Eye (tissue), 1 donor: ENCODE results near the gene TEX48.

Source experiments
- DNase-seq: peaks from one replicate; pipeline ENCODE4 v3.0.0-alpha.2; 2015

The TEX48 gene

DNA sequence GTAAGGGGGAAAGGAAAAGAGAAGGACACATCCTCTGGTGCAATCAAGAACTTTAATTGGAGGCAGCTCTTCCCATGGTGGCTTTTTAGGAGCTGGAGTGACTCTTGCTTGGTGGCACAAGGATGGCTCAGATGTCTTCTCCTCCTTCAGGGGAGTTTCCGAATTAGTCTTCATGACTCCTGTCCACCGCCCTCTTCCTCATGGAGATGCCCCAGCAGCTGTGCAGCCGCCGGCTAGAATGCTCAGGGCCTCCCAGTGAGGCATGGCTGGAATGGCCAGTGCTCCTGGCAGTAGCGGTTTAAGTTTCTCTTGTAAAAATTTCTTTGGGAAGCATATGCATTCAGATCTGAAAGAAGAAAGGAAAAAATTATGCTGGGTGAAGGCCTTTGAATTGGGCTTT lies 15.6 kb downstream of the TEX48 start:
- DNase-seq = no peak

DNA sequence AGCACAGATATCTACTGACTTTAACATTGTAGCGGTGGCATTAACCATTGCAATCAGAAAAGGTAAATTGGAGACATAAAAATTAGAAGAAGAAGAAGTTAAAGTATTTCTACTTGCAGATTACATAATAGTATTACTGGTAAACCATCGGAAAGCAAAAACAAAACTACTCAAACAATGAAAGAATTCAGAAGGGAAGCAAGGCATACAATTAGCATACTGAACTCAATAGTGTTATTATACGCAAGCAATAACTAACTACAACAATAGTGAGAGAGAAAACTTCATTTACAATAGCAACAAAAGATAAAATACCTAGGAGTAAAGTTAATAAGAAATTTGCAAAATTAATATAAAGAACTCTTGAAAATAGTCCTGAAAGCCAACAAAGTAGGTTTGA lies 17.8 kb downstream of the TEX48 start:
- no peak for DNase-seq

DNA sequence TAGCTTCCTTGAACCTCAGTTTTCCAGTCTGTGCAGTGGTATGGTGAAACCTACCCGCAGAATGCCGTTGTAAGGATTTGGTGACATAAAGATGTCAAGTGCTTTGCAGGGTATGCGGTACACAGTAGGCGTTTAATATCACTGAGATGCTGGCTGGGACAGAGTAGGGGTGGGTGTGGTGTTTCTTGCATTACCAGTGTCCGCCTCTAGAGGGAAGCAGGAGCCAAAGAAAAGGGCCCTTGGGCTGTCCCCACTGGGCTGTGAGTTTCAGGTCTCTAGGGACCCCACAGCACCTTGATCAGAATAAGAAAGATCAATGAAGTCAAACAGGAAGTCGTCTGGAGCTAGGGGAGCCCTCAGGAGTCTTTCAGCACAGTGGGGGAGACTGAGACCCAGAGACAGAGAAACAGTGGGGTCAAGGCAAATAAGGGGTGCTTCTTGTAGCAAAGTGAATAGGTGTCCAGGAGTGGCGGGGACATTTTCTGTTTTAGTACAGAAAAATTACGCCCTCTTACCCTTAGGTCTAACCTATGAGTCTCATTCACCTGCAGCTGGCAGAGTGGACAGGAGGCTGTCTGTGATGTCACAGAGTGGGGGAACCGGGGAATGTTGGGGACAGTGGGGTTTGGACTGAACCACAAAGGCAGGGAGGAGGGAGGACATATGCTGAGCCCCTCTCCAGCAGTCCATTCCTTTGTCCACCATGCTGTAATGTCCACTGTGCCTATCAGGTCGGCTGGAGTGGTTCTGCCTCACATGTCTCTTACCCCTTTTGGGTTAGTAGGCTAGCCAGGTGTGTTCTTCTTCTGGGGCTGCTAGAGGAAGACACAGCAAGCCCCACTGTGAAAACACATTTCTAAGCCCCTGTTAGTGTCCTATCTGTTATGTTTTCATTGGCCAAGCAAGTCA lies 19.7 kb downstream of the TEX48 start:
- DNase-seq = peak; percentile 68

DNA sequence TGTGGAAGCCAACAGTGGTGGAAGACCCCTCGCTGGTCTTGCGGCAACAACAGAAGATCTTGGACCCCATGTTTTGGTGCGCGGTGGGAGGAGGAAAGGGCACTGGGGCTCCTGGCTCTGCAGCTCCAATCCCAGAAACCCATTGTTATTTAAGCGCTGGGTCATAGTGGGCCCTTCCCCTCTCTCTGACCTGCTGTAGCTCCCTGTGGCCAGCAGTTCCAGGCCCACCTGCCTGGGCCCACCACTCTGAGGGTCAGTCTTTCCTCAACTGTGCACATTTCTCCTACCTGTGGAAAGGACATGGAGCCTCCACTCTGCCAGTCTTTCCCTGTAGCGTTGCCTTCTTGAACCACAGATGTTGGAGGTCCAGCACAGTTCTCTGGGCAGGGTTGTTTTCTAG lies 24.3 kb downstream of the TEX48 start, which contains the start of gene TEX53:
TSS of gene TEX53 (minus strand) at position 101 of the 400 bp plus-strand sequence. CDS start at position 70, 31 bp downstream.
- no peak for DNase-seq

DNA sequence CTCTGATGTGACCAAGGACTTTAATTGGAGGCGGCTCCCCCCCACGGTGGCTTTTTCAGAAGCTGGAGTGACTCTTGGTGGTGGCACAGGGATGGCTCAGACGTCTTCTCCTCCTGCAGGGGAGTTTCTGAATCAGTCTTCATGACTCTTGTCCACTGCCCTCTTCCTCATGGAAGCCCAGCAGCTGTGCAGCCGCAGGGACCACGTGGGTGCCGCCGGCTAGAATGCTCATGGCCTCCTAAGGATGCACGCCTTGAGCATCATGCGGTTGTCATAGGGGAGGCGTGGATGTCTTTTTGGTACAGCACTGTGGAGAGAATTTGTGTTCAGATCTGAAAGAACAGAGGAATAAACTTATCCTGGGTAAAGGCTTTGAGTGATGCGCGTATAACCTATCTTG lies 25.7 kb downstream of the TEX48 start:
- no peak for DNase-seq

DNA sequence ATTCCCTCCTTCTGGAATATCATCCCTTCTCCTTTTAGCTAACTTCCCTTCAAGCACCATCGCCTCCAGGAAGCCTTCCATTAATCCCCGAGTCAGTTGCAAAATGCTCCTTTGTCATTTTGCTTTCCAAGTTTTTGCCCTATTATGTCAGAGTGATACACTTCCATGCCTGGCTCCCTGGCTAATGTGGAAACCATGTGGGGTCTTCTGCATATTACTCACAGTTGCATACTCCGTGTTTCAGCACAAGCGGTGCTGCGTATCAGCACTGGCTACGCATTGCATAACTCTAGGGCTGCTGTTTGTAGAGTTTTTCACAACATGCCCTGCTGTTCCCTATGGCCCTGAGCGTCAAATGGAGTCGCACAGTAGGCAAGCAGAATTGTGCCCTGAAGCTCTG lies 26.3 kb downstream of the TEX48 start:
- DNase-seq = no peak

DNA sequence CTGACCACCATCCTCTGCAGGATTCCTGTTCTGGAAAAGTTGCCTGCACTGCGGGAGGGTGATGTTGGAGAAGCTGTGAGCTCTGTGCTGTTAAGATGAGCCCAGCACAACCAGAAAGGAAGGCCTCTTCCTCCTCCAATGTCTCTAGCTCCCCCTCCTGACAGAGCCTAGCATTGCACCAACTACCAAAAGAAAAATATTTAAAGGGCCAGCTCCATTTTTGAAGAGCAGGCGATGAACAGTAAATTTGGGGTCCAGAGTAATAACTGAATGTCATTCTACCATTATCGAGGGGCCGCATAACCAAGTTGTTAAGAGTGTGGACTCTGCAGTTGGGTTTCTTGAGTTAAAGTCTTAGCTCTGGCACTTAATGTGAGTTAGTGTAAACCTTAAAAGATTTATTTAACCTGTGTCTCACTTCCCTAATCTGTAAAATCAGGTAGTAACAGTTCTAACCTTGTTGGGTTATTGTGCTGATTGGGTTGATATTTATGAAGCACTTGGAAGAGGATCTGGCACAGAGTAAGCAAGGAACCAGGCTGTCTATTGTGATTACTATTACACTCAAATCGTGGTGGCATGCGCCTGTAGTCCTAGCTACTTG lies 28.3 kb downstream of the TEX48 start:
- peak; percentile 94 for DNase-seq

DNA sequence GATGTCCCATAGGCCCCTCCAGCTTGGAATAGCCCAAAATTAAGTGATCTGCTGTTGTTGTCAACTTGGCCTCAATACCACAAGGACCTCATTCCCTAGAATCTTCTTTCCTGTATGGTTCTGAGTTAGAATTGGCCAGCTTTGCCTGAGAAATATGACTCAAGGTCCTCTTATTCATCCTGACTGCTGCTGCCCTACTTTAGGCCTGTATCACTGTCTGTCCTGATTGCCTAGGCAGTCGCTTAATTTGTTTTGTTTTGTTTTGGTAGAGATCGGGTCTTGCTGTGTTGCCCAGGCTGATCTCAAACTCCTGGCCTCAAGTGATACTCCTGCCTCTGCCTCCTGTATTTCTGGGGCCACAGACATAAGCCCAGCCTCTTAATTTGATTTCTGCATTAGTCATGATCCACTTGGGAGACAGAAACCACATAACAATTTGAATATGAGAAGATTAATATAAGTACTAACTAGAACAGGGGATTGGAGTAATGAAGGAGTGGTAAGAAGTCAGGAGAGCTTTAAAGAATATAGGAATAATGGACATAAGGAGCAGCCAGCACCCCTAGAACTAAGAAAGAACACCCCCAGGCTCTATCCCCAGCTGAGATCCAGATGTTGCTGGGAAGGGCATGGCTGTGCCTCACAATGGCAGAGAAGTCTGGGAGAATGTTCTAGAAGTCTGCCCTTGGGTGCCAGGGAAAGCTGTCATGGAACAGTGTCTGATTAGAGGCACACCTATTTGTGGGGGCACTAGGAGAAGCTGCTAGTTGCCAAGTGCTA lies 29.0 kb downstream of the TEX48 start:
- no peak for DNase-seq

DNA sequence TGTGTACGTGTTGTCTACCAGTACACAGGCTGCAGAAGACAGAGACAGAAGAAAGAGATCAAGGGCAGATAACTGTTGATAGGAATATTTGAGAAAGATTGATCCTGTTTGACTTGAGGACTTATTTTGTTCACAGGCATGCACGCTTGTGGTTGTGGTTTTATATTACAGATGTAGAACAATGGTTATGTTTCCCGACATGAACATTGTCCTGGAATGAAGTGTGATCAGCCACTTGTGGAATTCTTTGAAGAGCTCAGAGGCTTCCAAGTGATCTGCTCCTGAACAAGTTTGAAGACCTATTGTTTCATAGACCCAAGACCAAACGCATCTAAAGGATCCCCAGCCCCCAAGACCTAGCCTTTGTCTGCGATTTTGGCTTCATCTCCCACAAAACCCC lies 38.1 kb downstream of the TEX48 start:
- DNase-seq = no peak

DNA sequence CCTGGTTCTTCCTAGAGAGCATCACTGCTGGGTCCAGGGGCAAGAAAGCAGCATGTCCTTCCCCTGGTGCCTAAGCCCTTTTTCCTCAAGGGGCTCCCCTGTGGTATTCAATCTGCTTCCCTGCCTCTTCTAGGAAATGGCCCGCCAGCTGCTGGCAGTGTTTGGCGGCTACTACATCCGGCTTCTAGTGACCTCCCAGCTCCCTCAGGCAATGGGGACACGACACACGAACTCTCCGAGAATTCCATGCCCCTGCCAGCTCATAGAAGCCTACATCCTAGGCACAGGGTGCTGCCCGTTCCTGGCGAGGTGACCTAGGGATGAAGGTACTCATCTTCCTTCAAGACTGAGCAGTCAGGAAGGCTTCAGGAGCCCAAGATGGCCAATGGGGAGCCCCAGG lies 39.0 kb downstream of the TEX48 start:
- DNase-seq = no peak

DNA sequence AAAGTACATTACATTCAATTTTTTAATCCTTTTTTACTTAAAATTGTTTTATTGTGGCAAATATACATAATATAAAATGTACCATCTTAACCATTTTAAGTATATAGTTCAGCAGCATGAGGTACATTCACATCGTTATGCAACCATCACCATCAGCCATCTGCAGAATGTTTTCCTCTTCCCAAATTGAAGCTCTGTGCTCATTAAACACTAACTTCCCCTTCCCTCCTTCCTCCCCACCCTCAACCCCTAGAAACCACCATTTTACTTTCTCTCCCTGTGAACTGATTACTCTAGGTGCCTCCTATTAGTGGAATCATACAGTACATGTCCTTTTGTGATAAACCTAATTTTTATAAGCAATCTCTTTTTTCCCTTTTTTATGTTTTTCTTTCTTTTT lies 40.0 kb downstream of the TEX48 start:
- DNase-seq = no peak

DNA sequence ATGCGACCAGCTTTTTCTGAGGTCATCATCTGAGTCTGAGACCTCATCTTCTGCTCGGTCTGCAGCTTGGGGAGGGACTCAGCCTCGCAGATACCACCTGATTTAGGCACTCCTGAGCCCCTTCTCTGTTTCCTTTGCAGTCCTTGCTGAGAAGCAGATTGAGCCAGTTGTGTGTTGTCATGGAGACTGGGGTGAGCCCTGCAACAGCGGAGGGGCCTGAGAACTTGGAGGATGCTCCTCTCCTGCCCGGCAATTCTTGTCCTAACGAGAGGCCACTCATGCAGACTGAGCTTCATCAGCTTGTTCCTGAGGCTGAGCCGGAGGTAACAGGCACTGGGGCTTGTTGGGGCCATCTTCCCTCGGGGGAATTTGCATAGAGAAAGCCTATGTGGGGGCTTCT lies 43.6 kb downstream of the TEX48 start:
- DNase-seq = no peak

DNA sequence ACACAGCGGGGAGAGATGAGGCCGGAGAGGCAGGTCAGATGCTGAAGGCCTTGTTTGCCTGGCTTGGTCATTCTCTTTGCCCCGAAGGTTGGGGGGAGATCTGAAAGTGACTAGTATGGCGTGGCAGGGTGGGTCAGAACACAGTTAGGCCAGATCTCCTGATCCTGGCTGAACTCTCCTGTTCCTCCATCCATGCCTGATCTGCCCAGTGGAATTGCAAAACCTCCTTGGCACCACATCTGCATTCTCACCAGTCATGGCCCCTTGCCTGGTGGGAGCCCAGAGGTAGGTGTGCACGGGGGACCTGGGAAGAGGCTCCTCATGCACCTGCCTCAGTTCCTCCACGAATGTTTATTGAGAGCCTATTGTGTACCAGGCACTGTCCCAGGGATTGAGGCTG lies 47.6 kb downstream of the TEX48 start:
- DNase-seq = no peak

DNA sequence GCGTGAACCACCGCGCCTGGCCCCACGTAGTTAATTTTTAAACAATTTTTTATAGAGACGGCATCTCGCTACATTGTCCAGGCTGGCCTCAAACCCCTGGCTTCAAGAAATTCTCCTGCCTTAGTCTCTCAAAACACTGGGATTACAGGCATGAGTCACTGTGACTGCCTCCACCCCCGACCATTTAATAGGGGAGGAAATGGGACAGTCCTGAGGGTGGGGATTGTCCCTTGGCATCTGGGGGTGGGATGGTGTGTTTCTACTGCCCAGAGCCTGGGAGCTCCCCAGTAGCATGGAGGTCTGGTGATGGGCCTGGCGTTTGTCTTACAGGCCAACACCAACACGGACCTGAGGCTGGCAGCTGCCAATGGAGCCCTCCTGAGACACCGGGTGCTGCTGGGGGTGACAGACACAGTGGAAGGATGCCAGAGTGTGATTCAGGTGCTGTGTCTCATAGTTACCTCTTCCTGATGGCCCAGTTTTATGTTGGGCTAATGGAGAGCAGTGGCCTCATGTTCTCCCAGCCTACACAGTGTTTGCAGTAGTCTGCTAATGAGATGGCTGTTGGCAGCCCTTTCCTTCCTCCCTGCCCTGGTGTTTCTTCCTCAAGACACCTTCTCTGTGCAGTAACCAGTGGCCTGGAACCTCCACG lies 48.4 kb downstream of the TEX48 start:
- no peak for DNase-seq

DNA sequence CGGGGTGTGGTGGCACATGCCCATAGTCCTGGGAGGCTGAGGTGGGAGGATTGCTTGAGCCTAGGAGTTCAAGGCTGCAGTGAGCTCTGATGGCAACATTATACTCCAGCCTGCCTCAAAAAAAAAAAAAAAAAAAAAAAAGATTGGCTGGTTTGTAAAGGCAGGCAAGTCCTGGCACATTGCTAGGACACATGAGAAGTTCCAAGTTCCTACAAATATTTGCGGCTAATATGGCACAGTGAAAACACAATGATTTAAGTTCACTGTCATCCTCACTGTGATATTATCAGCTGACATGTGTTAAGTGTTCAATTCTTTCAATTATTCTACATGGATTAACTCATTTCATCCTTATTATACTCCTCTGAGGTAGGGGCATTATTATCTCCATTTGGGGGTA lies 50.8 kb downstream of the TEX48 start:
- DNase-seq = no peak

DNA sequence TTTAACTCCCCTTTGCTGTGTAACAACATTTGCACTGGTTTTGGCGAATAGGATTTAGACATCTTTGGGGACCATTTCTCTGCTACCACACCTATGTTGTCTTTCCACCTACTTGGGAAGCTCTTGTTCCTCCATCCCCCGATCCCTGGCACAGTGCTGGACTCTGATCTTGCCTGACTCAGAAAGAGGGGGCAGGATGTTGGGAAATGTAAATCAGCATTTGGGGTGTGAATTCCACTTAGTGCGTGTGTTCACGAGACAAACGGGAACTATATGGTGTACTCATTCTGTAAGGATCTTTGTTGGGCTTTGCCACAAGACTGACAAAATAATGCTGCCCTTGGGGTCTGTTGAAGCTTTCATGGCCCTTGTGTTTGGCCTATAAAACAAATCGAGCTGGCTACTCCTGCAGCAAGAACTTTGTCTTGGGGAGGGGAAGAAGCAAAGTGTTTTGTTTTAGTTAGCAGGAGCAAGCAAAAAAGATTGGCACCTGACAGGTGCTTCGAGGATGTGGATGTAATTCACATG lies 52.4 kb downstream of the TEX48 start:
- DNase-seq = no peak

DNA sequence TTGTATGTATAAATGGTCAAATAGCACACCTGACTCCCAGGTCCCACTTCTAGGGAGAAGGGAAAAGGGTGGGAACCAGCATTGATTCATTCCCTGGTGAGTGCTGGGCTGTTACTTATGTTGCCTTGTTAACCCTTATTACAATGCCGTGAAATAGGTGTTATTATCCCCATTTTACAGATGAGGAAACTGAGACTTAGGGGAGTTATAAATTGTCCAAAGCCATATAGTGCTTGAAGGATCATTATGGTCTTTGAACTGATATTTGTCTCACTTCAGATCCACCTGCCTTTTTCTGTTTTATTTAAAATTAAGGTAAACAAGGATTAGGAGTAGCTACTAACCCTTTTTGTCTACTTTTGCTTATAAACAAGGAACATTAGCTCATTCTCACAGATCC lies 54.4 kb downstream of the TEX48 start:
- DNase-seq = no peak

DNA sequence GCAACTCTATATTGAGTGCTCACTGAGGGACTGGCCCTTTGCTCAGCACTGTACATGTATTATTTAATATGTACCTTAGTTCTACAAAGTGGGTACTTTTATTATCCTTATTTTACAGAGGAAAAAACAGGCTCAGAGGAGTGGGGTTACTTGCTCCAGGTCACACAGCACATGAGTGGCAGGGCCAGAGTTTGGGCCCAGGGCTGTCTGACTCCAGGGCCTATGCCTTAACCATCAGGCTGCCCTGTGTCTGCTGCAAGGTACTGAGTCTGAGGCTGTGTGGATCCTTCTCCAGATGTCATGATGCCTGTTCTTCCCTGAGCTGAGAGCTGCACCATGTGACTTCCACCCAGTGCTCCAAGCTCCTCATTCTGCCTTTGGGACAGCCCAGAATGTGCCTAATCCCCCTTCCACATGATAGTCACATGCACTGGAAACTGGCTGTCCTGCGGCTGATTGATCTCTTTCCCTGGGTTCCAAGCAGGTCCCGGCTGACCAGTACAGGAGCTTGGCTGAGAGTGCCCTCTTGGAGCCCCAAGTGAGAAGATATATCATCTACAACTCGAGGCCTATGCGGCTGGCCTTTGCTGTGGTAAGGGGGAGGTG lies 55.5 kb downstream of the TEX48 start:
- DNase-seq = no peak

DNA sequence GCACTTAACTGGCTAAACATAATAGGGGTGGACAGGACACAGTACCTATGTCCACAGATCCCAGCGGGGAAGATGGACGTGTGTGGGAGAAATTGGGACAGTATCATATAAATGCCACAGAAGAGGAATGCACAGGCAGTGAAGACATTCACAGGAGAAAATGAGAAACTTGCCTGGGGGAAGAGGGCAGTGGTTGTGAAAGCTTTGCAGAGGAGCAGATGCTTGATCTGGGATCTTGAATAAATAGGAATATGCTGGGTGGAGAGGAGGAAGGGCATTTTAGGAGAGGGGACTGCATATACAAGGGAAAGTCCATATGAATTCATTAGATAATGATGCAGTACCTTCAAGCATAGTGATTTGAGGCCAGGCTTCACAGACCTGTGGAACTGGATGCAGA lies 57.3 kb downstream of the TEX48 start:
- DNase-seq = no peak

DNA sequence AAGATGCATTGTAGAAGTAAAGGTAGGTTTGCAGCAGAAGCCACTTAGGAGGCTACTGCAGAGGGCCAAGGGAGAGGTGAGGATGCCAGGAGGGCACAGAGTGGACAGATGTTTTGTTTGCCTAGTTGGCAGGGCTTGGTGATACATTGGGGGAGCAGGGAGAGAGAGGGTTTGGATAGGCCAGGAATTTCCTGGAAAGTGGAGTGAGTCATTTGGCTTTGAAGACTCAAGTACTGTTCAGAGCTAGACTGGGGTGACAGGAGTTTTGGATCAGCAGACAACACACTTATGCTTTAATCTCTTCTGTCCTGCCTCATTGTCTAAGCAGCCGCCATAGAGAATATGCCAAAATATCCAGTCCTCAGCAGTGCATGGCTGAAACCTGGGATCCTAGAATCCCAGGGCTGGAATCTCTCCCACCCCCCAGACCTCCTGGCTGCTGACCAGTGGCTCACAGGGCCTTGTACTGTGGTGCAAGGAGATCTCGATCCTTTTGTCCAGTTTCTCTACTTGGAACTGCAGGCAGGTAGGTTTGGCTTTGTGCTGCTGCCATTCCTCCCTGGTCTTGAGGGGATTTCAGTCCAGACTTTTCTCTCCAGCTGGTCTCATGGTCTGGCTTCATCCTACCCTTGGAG lies 59.9 kb downstream of the TEX48 start:
- DNase-seq = no peak

DNA sequence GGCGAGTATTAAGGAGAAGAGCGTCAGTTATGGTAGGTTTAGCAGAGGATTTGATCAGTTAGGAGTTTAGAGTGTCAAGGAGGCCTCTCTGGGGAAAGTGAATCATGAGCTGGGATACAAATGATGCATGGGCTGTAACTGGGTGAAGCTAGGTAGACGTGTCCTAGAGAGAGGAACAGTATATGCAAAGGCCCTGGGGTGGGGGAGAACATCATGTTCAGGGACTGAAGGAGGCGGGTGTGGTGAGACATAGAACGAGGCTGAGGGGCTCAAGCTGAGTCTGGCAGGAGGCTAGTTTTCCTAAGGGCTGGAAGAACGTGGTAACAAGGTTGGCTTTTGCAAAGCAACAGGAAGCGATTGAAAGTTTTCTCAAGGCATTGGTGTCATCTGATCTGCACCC lies 60.4 kb downstream of the TEX48 start:
- DNase-seq = no peak

DNA sequence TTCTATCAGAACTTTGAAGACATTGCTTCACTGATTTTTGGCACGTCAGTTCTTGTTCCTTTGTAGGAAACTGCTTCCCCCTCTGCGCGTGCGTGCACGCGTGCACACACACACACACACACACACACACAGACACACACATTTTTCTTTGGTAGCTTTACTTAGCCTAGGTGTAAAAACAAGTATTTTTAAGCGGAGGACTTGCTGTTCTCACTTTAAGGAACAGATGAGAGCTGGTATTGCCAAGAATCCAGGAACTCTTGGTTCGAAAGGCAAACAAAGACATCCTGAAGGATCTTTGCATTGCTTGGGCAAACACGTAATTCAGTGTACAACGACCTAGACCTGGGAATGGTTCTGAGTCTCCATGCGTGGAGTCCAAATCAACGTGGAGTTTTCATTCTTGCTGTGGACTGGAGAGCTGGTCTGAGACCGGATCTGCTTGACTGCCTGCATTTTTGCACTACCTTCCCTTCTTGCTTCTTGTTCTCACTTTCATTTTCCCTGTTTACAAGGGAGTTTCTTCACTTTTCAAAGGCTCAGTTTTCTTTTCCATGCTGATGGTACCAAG lies 62.7 kb downstream of the TEX48 start:
- peak; percentile 29 for DNase-seq
